SK-N-SH (cell line): ENCODE results near the gene PPP2R1B.

Experiments used
- CHD2 ChIP-seq: fragments of 150-350 bp; IDR thresholded peaks from 2 replicates; pipeline ENCODE4 v1.6.1; 2018; ENCODE audit warnings: low read length; ENCODE audit not compliant: partially characterized antibody
- EP300 ChIP-seq, 2 experiments: IDR thresholded peaks; 2 replicates each; pipeline versions ENCODE4 v1.4.0 to v1.6.1; 2012; ENCODE audit warnings: borderline replicate concordance in 1 of 2, low read depth in 1 of 2, low read length in 1 of 2
- GABPA ChIP-seq: IDR thresholded peaks from 2 replicates; pipeline ENCODE4 v1.4.0; 2012; ENCODE audit warnings: low read depth, mild to moderate bottlenecking
- POLR2AphosphoS5 ChIP-seq: IDR thresholded peaks from 2 replicates; pipeline ENCODE4 v1.6.1; 2012; ENCODE audit warnings: low read depth, low read length
- RFX5 ChIP-seq: IDR thresholded peaks from 2 replicates; pipeline ENCODE4 v1.6.1; 2012; ENCODE audit warnings: mild to moderate bottlenecking, improper control_type of control experiment, low read length
- TAF1 ChIP-seq: IDR thresholded peaks from 2 replicates; pipeline ENCODE4 v1.6.1; 2012; ENCODE audit warnings: low read depth, mild to moderate bottlenecking, low read length, moderate library complexity, borderline replicate concordance
- TF ChIP-seq, protein P1 (sequence below): fragments of 200-600 bp; sonication (generic); IDR thresholded peaks from 2 replicates; pipeline ENCODE4 v1.6.1; 2017; ENCODE audit warnings: antibody characterized with exemption, mild to moderate bottlenecking, moderate library complexity
- TF ChIP-seq, protein P2 (sequence below): IDR thresholded peaks from 2 replicates; pipeline ENCODE4 v1.4.0; 2012; ENCODE audit warnings: low read depth

DNA sequence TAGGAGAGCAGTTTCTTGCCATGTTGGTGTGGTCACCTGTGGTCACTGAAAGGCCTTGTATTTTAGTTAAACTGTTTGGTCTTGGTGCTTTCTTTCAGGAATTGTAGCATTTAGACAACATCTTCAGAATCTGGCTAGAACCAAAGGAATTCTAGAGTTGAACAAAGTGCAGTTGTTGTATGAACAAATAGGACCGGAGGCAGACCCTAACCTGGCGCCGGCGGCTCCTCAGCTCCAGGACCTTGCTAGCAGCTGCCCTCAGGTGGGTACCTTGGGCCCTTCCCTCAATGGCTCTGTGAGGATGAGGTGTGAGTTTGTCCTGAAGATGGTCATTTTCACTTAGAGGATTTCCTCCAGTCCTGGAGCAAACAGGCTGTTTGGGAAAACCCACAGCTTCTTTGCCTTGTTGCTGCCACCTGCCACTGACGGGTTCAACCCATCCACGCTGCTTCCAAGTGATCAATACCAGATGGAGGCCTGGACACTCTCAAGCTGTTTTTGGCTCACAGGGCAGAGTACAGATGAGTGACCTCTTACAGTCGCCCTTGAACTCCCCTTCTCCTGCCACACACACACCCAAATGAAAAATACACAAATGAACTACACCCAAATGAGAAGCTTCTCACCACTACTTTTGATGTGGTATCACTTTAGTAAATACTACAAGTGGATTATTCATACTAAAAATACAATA lies 45.2 kb downstream of the PPP2R1B start:
- TF ChIP-seq, protein P1, sequence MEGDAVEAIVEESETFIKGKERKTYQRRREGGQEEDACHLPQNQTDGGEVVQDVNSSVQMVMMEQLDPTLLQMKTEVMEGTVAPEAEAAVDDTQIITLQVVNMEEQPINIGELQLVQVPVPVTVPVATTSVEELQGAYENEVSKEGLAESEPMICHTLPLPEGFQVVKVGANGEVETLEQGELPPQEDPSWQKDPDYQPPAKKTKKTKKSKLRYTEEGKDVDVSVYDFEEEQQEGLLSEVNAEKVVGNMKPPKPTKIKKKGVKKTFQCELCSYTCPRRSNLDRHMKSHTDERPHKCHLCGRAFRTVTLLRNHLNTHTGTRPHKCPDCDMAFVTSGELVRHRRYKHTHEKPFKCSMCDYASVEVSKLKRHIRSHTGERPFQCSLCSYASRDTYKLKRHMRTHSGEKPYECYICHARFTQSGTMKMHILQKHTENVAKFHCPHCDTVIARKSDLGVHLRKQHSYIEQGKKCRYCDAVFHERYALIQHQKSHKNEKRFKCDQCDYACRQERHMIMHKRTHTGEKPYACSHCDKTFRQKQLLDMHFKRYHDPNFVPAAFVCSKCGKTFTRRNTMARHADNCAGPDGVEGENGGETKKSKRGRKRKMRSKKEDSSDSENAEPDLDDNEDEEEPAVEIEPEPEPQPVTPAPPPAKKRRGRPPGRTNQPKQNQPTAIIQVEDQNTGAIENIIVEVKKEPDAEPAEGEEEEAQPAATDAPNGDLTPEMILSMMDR: no peak
- TF ChIP-seq TAF1 (no peak), RFX5 (no peak), POLR2AphosphoS5 (no peak), EP300 (IDR thresholded peaks at IDR 0.05; ENCODE audit: borderline replicate concordance in 1 of 2, low read depth in 1 of 2, low read length in 1 of 2) (peak in 1 of 2 experiments; percentile 75; a peak in 2 of 4 replicates), CHD2 (no peak), GABPA (no peak)
- TF ChIP-seq, protein P2, sequence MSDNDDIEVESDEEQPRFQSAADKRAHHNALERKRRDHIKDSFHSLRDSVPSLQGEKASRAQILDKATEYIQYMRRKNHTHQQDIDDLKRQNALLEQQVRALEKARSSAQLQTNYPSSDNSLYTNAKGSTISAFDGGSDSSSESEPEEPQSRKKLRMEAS: no peak
